Calu3 (cell line): Measurements from ENCODE around the gene TRPV4. TPM values are rescaled to one million over a fixed set of nuclear protein-coding genes. Genes with fewer than 3 reads are reported as not detected.

Experiments
- BruUV-seq: library from RNA; stranded (reverse); fragments of 400-500 nt; replicated peaks from 2 replicates; lab custom pipeline; 2021; lab: Mats Ljungman, UMichigan
- CTCF ChIA-PET: fragments of 300-600 bp; sonication (Branson Sonifier 250); formaldehyde crosslinking; loops from one replicate; lab custom pipeline; 2022; ENCODE audit warnings: antibody characterized with exemption; lab: Charles Lee
- DNase-seq: peaks from one replicate; pipeline ENCODE4 v3.0.0; 2022
- H3K27ac Mint-ChIP-seq: one replicate; pipeline ENCODE4 v1.8.0; 2022; ENCODE audit warnings: mixed read lengths; ENCODE audit not compliant: unreplicated experiment
- H3K27me3 Mint-ChIP-seq: one replicate; pipeline ENCODE4 v1.8.0; 2022; ENCODE audit warnings: mixed read lengths; ENCODE audit not compliant: unreplicated experiment
- H3K36me3 Mint-ChIP-seq: one replicate; pipeline ENCODE4 v1.8.0; 2022; ENCODE audit warnings: mild to moderate bottlenecking, moderate library complexity, mixed read lengths; ENCODE audit not compliant: insufficient read depth, unreplicated experiment
- H3K4me1 Mint-ChIP-seq: one replicate; pipeline ENCODE4 v1.8.0; 2022; ENCODE audit warnings: mild to moderate bottlenecking, low read depth, mixed read lengths; ENCODE audit not compliant: unreplicated experiment
- H3K4me3 Mint-ChIP-seq: one replicate; pipeline ENCODE4 v1.8.0; 2022; ENCODE audit warnings: mild to moderate bottlenecking, low read depth, moderate library complexity, mixed read lengths; ENCODE audit not compliant: unreplicated experiment
- H3K9me3 Mint-ChIP-seq: one replicate; pipeline ENCODE4 v1.8.0; 2022; ENCODE audit warnings: low read depth, mixed read lengths; ENCODE audit not compliant: unreplicated experiment
- CTCF ChIP-seq: fragments of 200-600 bp; IDR thresholded peaks from one replicate; pipeline ENCODE4 v1.8.0; 2022; ENCODE audit warnings: antibody characterized with exemption; ENCODE audit not compliant: unreplicated experiment
- intact Hi-C: fragments of 100-400 bp; cut with micrococcal nuclease; formaldehyde crosslinking; loops from one replicate; pipeline ENCODE4 v1.10.0; 2022; ENCODE audit not compliant: unreplicated experiment
- total RNA-seq: library from RNA; stranded (reverse); gene quantifications from 2 replicates; pipeline ENCODE4 v1.2.3, GENCODE V29; 2022

Gene TRPV4
- total RNA-seq, 1 experiment from 2014 or later, result 25.3 TPM

GRCh38 chr12:109871668-109872314, 38.6 kb upstream of the TRPV4 start:
- Mint-ChIP-seq H3K27ac (no peak overlapping the region), H3K9me3 (no peaks in the 10 kb centered on the region), H3K36me3 (no peaks in the 10 kb centered on the region), H3K4me1 (peaks cover 15% of the 10 kb centered on the region), H3K4me3 (no peak overlapping the region), H3K27me3 (no peaks in the 10 kb centered on the region)
- intact Hi-C loops, result no loop called here
- TF ChIP-seq CTCF, result no peak
- DNase-seq, result no peak
- CTCF ChIA-PET, result interaction anchor here (0.7 kb wide), 1 partner anchor 77 kb away, joined by 4 read pairs; no protein-coding TSS in a partner anchor
- BruUV-seq, result no TSS peak

DNA sequence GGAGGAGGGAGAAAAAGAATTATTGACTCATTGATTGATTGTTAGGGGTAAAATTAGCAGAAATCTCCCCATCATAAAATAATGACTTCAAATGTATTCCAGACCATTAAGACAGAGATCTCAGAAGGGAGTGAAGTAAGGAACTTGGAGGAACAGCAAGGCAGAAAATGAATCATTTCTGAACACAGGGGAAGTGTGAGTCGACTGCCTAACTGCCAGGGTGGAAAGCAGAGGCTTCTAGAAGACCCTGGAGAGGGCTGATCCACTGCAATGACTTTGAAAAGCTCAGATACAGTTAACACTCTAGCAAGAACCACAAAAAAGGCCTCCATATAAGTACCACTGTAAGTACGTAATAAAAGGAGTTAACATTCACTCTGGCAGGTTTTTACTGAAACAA, 37.5 kb upstream of the TRPV4 start:
- no TSS peak for BruUV-seq
- Mint-ChIP-seq H3K9me3 (no peaks in the 10 kb centered on the region), H3K4me3 (no peak overlapping the region), H3K4me1 (peaks cover 10% of the 10 kb centered on the region), H3K27ac (no peak overlapping the region), H3K36me3 (no peaks in the 10 kb centered on the region), H3K27me3 (no peaks in the 10 kb centered on the region)
- CTCF ChIA-PET, result interaction anchor here (0.7 kb wide), 2 partner anchors 36 to 76 kb away, joined by 4 read pairs; no protein-coding TSS in a partner anchor
- intact Hi-C loops, result no loop called here
- TF ChIP-seq CTCF, result no peak
- no peak for DNase-seq

- intact Hi-C loops, result no loop called here
- peaks cover 11% of the 10 kb centered on the region for H3K4me1 Mint-ChIP-seq
- H3K27me3 Mint-ChIP-seq, result no peaks in the 10 kb centered on the region
- no peak overlapping the region for H3K27ac Mint-ChIP-seq
- CTCF ChIA-PET, result no interaction called here
- H3K36me3 Mint-ChIP-seq, result peaks cover 7% of the 10 kb centered on the region
- BruUV-seq, result no TSS peak
- no peak for TF ChIP-seq CTCF
- DNase-seq, result no peak
- H3K9me3 Mint-ChIP-seq, result no peaks in the 10 kb centered on the region
- no peak overlapping the region for H3K4me3 Mint-ChIP-seq
These were observed 35.2 kb upstream of the TRPV4 start for GRCh38 chr12:109868182-109869051.

DNA sequence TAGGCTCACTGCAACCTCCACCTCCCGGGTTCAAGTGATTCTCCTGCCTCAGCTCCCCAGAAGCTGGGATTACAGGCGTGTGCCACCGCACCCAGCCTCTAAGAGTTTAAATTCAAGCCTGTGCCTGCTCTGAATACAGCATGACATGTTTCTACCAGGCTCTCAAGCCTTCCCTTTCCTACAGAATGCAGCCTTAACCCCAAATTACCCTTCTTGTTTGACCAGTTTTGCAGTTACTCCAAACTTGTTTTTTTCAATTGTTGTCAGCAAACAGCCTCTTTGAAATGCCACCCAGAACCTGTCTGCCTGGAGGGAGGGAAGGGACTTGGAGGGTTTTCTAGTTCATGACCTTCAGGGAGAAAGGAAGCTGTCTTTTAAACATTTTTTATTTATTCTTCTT, 31.7 kb upstream of the TRPV4 start:
- H3K4me3 Mint-ChIP-seq, result no peak overlapping the region
- peaks cover 7% of the 10 kb centered on the region for H3K36me3 Mint-ChIP-seq
- DNase-seq, result no peak
- no peaks in the 10 kb centered on the region for H3K9me3 Mint-ChIP-seq
- intact Hi-C loops, result no loop called here
- BruUV-seq, result no TSS peak
- H3K4me1 Mint-ChIP-seq, result peaks cover 11% of the 10 kb centered on the region
- TF ChIP-seq CTCF, result no peak
- CTCF ChIA-PET, result interaction anchor here (0.9 kb wide), 1 partner anchor 11 kb away, joined by 3 read pairs; no protein-coding TSS in a partner anchor
- no peaks in the 10 kb centered on the region for H3K27me3 Mint-ChIP-seq
- H3K27ac Mint-ChIP-seq, result no peak overlapping the region
